K562 (cell line): ENCODE measurements around the gene ABHD16A.

Source experiments
- EP300 ChIP-seq: IDR thresholded peaks from 2 replicates; pipeline ENCODE4 v1.6.1; 2012; ENCODE audit warnings: low read length, improper control_type of control experiment
- GABPA ChIP-seq: fragments of 200-800 bp; sonication (Bioruptor generic); conservative IDR thresholded peaks from 2 replicates; pipeline ENCODE4 v1.6.1; 2016; ENCODE audit warnings: low read depth, missing genetic modification characterization, missing compliant biosample characterization
- ZNF24 ChIP-seq: fragments of 450-650 bp; IDR thresholded peaks from 2 replicates; pipeline ENCODE4 v1.6.1; 2016
- ZNF311 ChIP-seq: fragments of 250-450 bp; sonication (Bioruptor Pico); IDR thresholded peaks from 2 replicates; pipeline ENCODE4 v1.4.0; 2020; ENCODE audit warnings: mild to moderate bottlenecking, moderate library complexity

DNA sequence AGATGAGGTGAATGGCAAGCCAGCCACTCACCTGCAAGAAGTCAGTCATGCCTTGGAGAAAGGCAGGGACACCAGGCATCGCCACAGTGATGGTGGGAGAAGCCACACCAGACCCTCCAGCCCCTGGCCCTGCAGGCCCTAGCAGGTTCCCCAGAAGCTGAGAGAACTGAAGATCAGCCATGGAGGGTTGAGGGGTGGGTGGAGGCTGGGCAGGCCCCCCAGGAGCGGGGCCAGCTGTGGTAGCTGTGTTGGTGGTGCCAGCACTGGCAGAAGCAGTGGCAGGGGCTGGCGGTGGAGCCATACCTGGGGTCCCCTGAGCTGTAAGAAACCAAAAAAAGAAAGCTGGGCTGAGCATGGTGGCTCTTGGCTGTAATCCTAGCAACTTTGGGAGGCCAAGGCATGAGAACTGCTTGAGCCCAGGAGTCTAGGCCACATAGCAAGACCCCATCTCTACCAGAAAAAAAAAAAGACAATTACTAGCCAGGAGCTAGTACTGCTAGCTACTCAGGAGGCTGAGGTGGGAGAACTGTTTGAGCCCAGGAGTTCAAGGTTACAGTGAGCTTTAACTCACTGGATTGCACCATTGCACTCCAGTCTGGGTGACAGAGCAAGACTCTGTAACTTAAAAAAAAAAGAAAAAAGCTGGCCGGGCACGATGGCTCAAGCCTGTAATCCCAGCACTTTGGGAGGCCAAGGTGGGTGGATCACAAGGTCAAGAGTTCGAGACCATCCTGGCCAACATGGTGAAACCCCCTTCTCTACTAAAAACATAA is 60.1 kb downstream of the ABHD16A start:
- TF ChIP-seq ZNF24, result no peak
- TF ChIP-seq GABPA (tag), result no peak
- TF ChIP-seq EP300, result no peak
- TF ChIP-seq ZNF311 (CRISPR knock-in tag), result no peak
